Tibial artery (tissue), 4 donors: Measurements from ENCODE around the gene ADARB1.

Source experiments
- DNase-seq, 2 donors: peaks; one replicate each; pipeline ENCODE4 v3.0.0-alpha.2; 2019
- H3K27ac ChIP-seq, 2 donors: fragments of 200-600 bp; sonication (generic) in 1 of 2; 1 replicate in 1 of 2; 2 replicates in 1 of 2; pipeline ENCODE4 v1.5.1; 2018 to 2019; ENCODE audit warnings: mild to moderate bottlenecking in 1 of 2
- H3K27me3 ChIP-seq, 2 donors: fragments of 200-600 bp; sonication (generic) in 1 of 2; one replicate each; pipeline versions ENCODE4 v1.5.1 to v1.6.0; 2016 to 2019
- H3K36me3 ChIP-seq, 3 donors: fragments of 200-600 bp; sonication (generic) in 2 of 3; one replicate each; pipeline ENCODE4 v1.5.1; 2016 to 2019; ENCODE audit warnings: mild to moderate bottlenecking in 2 of 3
- H3K4me1 ChIP-seq, 4 donors: fragments of 200-600 bp; sonication (generic) in 2 of 4; 1 replicate in 3 of 4; 2 replicates in 1 of 4; pipeline ENCODE4 v1.5.1; 2016 to 2019
- H3K4me3 ChIP-seq, 2 donors: fragments of 200-600 bp; sonication (generic) in 1 of 2; 1 replicate in 1 of 2; 2 replicates in 1 of 2; pipeline ENCODE4 v1.5.1; 2018 to 2019; ENCODE audit warnings: mild to moderate bottlenecking in 2 of 2
- H3K9me3 ChIP-seq, 3 donors: fragments of 200-600 bp; sonication (generic) in 1 of 3; one replicate each; pipeline ENCODE4 v1.5.1; 2016 to 2019
- CTCF ChIP-seq, 2 experiments: fragments of 200-600 bp in 1 of 2; fragments of 450-650 bp in 1 of 2; IDR thresholded peaks; one replicate each; pipeline ENCODE4 v1.5.1; 2017 to 2019; ENCODE audit warnings: antibody characterized with exemption in 2 of 2, mild to moderate bottlenecking in 1 of 2, moderate library complexity in 1 of 2
- intact Hi-C: fragments of 100-400 bp; cut with DNase I; formaldehyde crosslinking; loops from one replicate; pipeline ENCODE4 v1.15.0; 2023; ENCODE audit warnings: low total_unique reads

ADARB1 gene

GRCh38 chr21:45228656-45229240, 154.4 kb downstream of the ADARB1 start:
- no peak for TF ChIP-seq CTCF (IDR thresholded peaks at IDR 0.05)
- no peak overlapping the region for H3K27ac ChIP-seq
- intact Hi-C loops: loop anchor here (10.0 kb wide), 1 partner anchor 46 kb away; no protein-coding TSS in a partner anchor

DNA sequence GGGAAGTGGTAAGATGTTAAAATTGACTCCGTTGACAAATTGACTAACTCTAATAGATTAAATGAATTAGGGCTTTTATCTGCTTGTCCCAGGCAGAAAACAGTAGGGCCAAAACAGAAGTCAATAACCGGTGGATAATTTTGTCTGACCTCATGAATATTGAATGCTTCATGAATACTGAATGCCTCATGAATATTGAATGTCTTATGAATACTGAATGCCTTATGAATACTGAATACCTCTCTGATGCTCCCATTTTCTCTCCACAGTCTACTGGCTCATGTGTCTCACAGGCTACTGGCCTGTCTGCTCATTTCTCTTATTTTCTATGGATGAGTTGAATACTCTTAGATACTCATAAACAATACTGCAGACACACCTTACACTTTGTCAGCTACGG, 157.3 kb downstream of the ADARB1 start:
- Histone ChIP-seq H3K27me3 (peaks cover 0 to 12% of the 10 kb centered on the region in 2 donors), H3K27ac (no peak overlapping the region), H3K4me3 (no peak overlapping the region), H3K9me3 (no peaks in the 10 kb centered on the region), H3K4me1 (peaks cover 0 to 11% (median 4%) of the 10 kb centered on the region in 4 donors), H3K36me3 (no peaks in the 10 kb centered on the region)
- no peak for DNase-seq
- TF ChIP-seq CTCF (IDR thresholded peaks at IDR 0.05): no peak
- intact Hi-C loops: loop anchor here (10.0 kb wide), 1 partner anchor 67 kb away; no protein-coding TSS in a partner anchor

More at GRCh38 chr21:45228656-45229240, 154.4 kb downstream of the ADARB1 start:
- Histone ChIP-seq H3K4me3 (no peak overlapping the region), H3K4me1 (peaks cover 0 to 11% (median 4%) of the 10 kb centered on the region in 4 donors), H3K27me3 (no peaks in the 10 kb centered on the region), H3K9me3 (no peaks in the 10 kb centered on the region), H3K36me3 (peaks cover 1 to 18% (median 7%) of the 10 kb centered on the region in 3 donors)
- DNase-seq: no peak

- H3K4me1 ChIP-seq: no peaks in the 10 kb centered on the region
- no peak overlapping the region for H3K4me3 ChIP-seq
- no peaks in the 10 kb centered on the region for H3K9me3 ChIP-seq
- no peak overlapping the region for H3K27ac ChIP-seq
- no peaks in the 10 kb centered on the region for H3K36me3 ChIP-seq
- intact Hi-C loops: loop anchor here (10.0 kb wide), 1 partner anchor 69 kb away; no protein-coding TSS in a partner anchor
- TF ChIP-seq CTCF (IDR thresholded peaks at IDR 0.05): no peak
- DNase-seq: peak in 1 of 2 donors; percentile 35
- H3K27me3 ChIP-seq: peaks cover 0 to 12% of the 10 kb centered on the region in 2 donors
Observed at GRCh38 chr21:45234127-45234526, 159.7 kb downstream of the ADARB1 start.

- no peaks in the 10 kb centered on the region for H3K36me3 ChIP-seq
- H3K9me3 ChIP-seq: no peaks in the 10 kb centered on the region
- TF ChIP-seq CTCF (IDR thresholded peaks at IDR 0.05): no peak
- H3K4me1 ChIP-seq: no peaks in the 10 kb centered on the region
- peak in 1 of 2 donors; percentile 47 for DNase-seq
- no peak overlapping the region for H3K4me3 ChIP-seq
- H3K27me3 ChIP-seq: peaks cover 0 to 12% of the 10 kb centered on the region in 2 donors
- intact Hi-C loops: loop anchor here (10.0 kb wide), 1 partner anchor 70 kb away; no protein-coding TSS in a partner anchor
- no peak overlapping the region for H3K27ac ChIP-seq
Observed at GRCh38 chr21:45234965-45235364, 160.6 kb downstream of the ADARB1 start.

DNA sequence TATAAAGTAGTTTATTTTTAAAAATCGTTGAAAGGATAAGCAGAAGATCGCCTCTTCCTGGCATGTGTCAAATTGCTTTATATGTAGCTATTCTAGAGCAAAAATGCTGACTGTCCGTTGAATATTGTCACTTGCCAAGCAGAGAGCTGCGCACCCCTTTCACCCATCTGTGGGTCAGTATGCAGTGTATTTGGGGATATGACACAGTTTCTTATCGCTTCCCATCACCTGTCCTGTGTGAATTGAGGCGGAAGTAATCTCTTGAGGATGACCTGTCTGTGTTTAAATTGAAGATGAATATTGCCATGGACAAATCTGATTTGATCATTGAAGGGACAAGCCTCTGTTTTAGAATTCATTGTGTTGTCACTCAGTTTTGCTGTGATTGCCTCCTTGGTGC, 161.1 kb downstream of the ADARB1 start:
- no peaks in the 10 kb centered on the region for H3K9me3 ChIP-seq
- peaks cover 0 to 12% of the 10 kb centered on the region in 2 donors for H3K27me3 ChIP-seq
- TF ChIP-seq CTCF (IDR thresholded peaks at IDR 0.05): no peak
- H3K4me3 ChIP-seq: no peak overlapping the region
- no peak for DNase-seq
- intact Hi-C loops: loop anchor here (10.0 kb wide), 1 partner anchor 71 kb away; no protein-coding TSS in a partner anchor
- H3K4me1 ChIP-seq: no peaks in the 10 kb centered on the region
- no peak overlapping the region for H3K27ac ChIP-seq
- no peaks in the 10 kb centered on the region for H3K36me3 ChIP-seq
